Fibroblast of pulmonary artery (primary cell): ENCODE data around the gene EXT2.

Experiments
- DNase-seq: peaks from one replicate; pipeline ENCODE4 v3.0.0-alpha.2; 2010; ENCODE audit warnings: low read depth
- H3K4me3 ChIP-seq: replicated peaks from 2 replicates; pipeline ENCODE4 v1.5.1; 2011; ENCODE audit warnings: low read depth, mild to moderate bottlenecking, control low read depth, low read length, moderate library complexity
- TF ChIP-seq, protein P1 (sequence below): IDR thresholded peaks from 2 replicates; pipeline ENCODE4 v1.5.1; 2011; ENCODE audit warnings: mild to moderate bottlenecking, control low read depth, low read length, inconsistent platforms; ENCODE audit errors: missing control alignments

Gene EXT2

DNA sequence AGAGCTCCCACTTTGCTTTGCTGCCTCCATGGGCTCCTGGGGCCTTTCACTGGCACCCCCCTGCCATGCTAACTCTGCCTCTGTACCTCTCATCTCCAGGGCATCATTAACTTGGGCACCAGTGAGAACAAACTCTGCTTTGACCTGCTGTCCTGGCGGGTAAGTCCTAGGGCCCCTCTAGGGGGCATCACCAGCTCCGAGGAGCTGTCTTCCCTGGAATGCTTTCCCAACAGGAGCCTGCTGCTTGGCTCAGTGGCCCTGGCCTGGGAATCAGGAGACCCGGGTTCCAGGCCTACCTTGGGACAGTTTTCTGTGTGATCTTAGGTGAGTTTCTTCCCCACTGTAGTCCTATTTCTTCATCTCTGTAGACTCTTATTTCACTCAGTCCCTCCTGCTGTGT lies 24.3 kb upstream of the EXT2 start:
- TF ChIP-seq, protein P1, sequence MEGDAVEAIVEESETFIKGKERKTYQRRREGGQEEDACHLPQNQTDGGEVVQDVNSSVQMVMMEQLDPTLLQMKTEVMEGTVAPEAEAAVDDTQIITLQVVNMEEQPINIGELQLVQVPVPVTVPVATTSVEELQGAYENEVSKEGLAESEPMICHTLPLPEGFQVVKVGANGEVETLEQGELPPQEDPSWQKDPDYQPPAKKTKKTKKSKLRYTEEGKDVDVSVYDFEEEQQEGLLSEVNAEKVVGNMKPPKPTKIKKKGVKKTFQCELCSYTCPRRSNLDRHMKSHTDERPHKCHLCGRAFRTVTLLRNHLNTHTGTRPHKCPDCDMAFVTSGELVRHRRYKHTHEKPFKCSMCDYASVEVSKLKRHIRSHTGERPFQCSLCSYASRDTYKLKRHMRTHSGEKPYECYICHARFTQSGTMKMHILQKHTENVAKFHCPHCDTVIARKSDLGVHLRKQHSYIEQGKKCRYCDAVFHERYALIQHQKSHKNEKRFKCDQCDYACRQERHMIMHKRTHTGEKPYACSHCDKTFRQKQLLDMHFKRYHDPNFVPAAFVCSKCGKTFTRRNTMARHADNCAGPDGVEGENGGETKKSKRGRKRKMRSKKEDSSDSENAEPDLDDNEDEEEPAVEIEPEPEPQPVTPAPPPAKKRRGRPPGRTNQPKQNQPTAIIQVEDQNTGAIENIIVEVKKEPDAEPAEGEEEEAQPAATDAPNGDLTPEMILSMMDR: no peak
- DNase-seq: no peak

DNA sequence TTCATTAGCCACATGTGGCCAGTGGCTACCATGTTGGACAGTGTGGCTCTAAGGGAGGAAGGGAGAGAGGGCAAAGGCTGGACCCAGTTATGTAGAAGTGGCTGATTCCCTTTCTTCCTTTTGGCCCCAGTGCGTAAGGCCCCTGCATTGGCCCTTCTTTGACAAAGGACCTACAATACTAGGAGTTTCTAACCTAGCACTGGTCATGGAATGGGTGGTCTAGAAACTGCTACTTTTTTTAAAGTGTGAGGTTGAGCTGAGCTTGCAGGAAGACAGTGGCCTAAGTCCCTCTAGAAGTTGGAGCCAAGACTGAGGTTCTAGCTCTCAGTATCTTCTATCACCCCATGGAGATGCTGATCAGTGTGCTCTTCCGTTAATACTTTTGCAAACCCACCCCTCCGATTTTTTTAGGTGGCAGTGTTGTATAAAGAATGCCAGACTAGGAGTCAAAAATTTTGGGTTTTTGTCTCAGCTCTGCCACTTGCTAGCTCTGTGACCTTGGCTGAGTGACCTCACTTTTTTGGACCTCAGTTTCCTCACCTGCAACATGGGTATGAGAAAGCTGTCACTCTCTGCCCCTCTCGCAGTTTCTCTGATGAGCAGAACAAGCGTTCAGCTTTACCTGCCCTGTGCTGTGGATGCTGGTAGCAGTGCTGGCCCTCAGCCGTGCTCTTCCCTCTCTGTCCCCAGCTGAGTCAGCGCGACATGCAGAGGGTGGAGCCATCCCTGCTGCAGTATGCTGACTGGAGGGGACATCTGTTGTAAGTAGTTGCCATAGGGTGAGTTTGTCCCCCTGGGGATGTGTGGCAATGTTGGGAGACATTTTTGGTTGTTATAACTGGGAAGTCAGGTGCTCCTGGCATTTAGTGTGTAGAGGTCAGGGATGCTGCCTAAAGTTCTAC lies 22.5 kb upstream of the EXT2 start:
- no peak for DNase-seq
- TF ChIP-seq, protein P1: no peak
- H3K4me3 ChIP-seq: no peak overlapping the region

More for the DNA sequence above, 24.3 kb upstream of the EXT2 start:
- H3K4me3 ChIP-seq: no peak overlapping the region

DNA sequence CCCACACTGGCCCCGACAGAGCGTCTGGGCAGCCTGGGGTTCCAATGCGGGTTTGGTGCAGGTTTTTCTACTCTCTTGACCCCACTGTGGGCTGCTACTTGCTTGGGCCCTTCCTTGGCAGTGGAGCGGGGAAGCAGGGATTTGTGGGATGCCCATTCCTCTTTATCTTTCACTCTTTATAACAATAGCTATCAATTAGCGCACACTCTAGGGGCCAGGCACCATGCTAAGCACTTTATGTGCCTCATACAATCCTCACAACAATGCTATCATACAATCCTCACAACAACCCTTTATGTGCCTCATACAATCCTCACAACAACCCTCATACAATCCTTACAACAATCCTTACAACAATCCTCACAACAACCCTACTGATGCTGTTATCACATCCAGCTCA lies 16.7 kb upstream of the EXT2 start:
- DNase-seq: no peak
- TF ChIP-seq, protein P1: no peak

DNA sequence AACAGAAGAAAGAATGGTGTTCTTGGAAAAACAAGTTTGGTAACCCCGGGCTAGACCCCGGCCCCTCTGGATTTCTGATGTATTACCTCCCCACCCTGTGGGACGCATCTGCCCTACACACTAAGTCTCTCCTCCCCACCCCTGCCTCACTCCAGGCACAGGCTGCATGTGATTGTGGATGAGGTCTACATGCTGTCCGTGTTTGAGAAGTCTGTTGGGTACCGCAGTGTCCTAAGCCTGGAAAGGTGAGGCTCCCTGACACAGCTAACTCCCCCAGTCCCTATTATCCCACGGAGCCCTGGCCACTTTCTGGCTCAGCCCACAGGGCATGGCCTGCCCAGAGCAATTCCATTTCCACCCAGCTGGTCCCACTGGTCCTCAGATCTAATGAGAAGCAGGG lies 16.1 kb upstream of the EXT2 start:
- H3K4me3 ChIP-seq: no peak overlapping the region
- no peak for DNase-seq
- TF ChIP-seq, protein P1: no peak

More for the DNA sequence above, 16.7 kb upstream of the EXT2 start:
- H3K4me3 ChIP-seq: no peak overlapping the region

DNA sequence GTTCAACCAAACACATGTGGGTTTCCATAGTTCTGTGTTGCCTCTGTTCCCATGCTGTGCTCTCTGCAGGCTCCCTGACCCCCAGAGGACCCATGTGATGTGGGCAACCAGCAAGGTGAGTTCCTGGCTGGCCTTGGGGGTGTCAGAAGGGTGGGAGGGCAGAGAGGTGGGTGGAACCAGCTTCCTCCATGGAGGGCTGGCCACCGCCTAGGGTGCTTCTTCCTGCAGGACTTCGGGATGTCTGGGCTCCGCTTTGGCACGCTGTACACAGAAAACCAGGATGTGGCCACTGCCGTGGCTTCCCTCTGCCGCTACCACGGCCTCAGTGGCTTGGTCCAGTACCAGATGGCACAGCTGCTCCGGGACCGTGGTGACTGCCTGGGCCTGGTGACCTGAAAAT lies 14.5 kb upstream of the EXT2 start:
- H3K4me3 ChIP-seq: no peak overlapping the region
- TF ChIP-seq, protein P1: no peak
- DNase-seq: no peak

DNA sequence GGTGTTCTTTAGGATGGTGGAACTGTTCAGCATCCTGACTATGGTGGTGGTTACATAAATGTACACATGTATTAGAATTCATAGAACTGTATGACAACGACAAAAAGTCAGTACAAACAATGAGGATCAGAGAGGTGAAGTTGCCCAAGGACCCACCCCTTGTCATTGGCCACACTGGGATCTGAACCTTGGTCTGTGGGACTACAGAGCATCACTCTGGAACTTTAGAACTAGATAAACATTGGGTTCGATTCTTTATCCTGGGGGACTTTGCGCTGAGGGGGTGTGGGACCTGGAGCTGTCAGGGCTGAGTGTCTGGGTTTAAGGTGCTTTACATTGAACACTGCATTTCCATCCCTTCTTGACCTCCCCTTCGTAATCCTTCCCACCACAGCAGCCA lies 12.8 kb upstream of the EXT2 start:
- TF ChIP-seq, protein P1: no peak
- DNase-seq: no peak
- no peak overlapping the region for H3K4me3 ChIP-seq

DNA sequence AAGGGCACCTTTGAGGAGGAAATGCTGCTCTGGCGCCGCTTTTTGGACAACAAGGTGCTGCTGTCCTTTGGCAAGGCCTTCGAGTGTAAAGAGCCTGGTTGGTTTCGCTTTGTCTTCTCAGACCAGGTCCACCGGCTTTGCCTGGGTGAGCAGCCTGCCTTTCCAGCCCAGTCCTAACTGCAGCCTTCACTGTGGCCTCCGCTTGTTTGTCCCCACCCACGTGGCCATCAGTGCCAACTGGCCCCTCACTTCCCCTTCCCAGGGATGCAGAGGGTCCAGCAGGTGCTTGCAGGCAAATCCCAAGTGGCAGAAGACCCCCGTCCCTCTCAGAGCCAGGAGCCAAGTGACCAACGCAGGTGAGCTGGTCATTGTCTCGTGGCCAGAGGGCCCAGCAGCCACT lies 12.0 kb upstream of the EXT2 start:
- DNase-seq: no peak
- TF ChIP-seq, protein P1: no peak
- no peak overlapping the region for H3K4me3 ChIP-seq
